ENCODE data around the gene HGD.

DNA sequence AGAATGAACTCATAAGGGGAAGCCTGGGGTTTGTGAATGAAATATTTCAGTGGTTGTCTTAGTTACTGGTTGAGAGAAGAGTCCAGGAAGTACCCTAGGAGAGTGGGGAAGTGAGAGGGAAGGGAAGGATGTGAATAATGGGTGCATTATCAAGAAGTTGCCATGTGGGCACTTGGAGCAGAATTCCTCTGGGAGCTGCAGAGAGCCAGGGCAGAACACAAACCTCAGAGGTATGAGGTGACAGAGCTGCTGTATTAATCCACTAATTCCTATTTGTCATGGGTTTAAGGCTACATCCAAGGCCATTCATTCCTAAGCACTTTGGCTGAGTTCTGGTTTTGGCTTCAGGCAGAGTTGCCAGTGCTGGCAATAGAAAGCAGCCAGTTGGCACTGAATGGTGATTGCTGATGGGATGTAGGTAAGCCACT lies 56.9 kb downstream of the HGD start:
- TF ChIP-seq TAF1 (IDR thresholded peaks at IDR 0.05; ENCODE audit: borderline replicate concordance, insufficient read depth, low read length), result no peak
- no peak for TF ChIP-seq FOXP2 (optimal IDR thresholded peaks at IDR 0.05; ENCODE audit: borderline replicate concordance, extremely low read depth, extremely low read length, insufficient read depth)
- TF ChIP-seq, protein P1, sequence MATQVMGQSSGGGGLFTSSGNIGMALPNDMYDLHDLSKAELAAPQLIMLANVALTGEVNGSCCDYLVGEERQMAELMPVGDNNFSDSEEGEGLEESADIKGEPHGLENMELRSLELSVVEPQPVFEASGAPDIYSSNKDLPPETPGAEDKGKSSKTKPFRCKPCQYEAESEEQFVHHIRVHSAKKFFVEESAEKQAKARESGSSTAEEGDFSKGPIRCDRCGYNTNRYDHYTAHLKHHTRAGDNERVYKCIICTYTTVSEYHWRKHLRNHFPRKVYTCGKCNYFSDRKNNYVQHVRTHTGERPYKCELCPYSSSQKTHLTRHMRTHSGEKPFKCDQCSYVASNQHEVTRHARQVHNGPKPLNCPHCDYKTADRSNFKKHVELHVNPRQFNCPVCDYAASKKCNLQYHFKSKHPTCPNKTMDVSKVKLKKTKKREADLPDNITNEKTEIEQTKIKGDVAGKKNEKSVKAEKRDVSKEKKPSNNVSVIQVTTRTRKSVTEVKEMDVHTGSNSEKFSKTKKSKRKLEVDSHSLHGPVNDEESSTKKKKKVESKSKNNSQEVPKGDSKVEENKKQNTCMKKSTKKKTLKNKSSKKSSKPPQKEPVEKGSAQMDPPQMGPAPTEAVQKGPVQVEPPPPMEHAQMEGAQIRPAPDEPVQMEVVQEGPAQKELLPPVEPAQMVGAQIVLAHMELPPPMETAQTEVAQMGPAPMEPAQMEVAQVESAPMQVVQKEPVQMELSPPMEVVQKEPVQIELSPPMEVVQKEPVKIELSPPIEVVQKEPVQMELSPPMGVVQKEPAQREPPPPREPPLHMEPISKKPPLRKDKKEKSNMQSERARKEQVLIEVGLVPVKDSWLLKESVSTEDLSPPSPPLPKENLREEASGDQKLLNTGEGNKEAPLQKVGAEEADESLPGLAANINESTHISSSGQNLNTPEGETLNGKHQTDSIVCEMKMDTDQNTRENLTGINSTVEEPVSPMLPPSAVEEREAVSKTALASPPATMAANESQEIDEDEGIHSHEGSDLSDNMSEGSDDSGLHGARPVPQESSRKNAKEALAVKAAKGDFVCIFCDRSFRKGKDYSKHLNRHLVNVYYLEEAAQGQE (IDR thresholded peaks at IDR 0.05; ENCODE audit: insufficient read depth in 1 of 2, low read depth in 2 of 2, low read length in 2 of 2), result no peak
- no peak for TF ChIP-seq POLR2AphosphoS5 (IDR thresholded peaks at IDR 0.05; ENCODE audit: low read depth, low read length)
